HepG2 (cell line): ENCODE data around the gene LOC128125822.

Experiments used
- ATAC-seq: fragments of 200-7000 bp; cut with Tn5 transposase; 3 replicates; pipeline ENCODE4 v1.9.1; 2020; ENCODE audit warnings: mild to moderate bottlenecking, moderate library complexity
- BruUV-seq: library from RNA; stranded (reverse); fragments of 400-500 nt; replicated peaks from 2 replicates; lab custom pipeline; 2021; lab: Mats Ljungman, UMichigan
- CTCF ChIA-PET: fragments of 300-600 bp; formaldehyde crosslinking; extraction: SDS; loops from one replicate; lab custom pipeline; 2021; ENCODE audit warnings: low total read pairs, inconsistent platforms, low intra/inter-chr PET ratio; lab: Yijun Ruan, JAX
- POLR2A ChIA-PET: fragments of 350-600 bp; sonication (Branson Sonifier 250); formaldehyde crosslinking; loops from one replicate; lab custom pipeline; 2020; ENCODE audit warnings: antibody characterized with exemption, inconsistent platforms; lab: Yijun Ruan, JAX
- DNase-seq: peaks from one replicate; pipeline ENCODE4 v3.0.0-alpha.2; 2015; ENCODE audit warnings: low spot score
- FAIRE-seq: peaks from 3 replicates; lab custom pipeline; 2011; peaks lifted over from hg19 to GRCh38; lab: Jason Lieb, UNC
- H2AFZ ChIP-seq: one replicate; pipeline ENCODE4 v1.6.1; 2011; ENCODE audit warnings: low read length, inconsistent platforms
- H3K27ac ChIP-seq: fragments of 300-600 bp; 3 replicates; pipeline ENCODE4 v1.8.0; 2011; ENCODE audit warnings: mixed run types, mild to moderate bottlenecking, mixed read lengths, low read length, inconsistent platforms; ENCODE audit not compliant: insufficient read depth; ENCODE audit errors: extremely low read length
- H3K27me3 ChIP-seq, 2 experiments: fragments of 200-600 bp in 1 of 2; 2 replicates in 1 of 2; 3 replicates in 1 of 2; pipeline versions ENCODE4 v1.6.0 to v1.8.0; 2011; ENCODE audit warnings: low read length in 2 of 2, mild to moderate bottlenecking in 2 of 2, moderate library complexity in 2 of 2, inconsistent platforms in 1 of 2; ENCODE audit not compliant: insufficient read depth in 2 of 2, control insufficient read depth in 1 of 2
- H3K36me3 ChIP-seq, 2 experiments: fragments of 200-600 bp in 1 of 2; replicated peaks in 1 of 2; 2 replicates in 1 of 2; 3 replicates in 1 of 2; pipeline versions ENCODE4 v1.5.1 to v1.8.0; 2011; ENCODE audit warnings: low read length in 2 of 2, inconsistent platforms in 1 of 2; ENCODE audit not compliant: insufficient read depth in 2 of 2, control insufficient read depth in 1 of 2
- H3K4me1 ChIP-seq: 2 replicates; pipeline ENCODE4 v1.5.1; 2012; ENCODE audit warnings: low read length, inconsistent platforms; ENCODE audit not compliant: insufficient read depth
- H3K4me2 ChIP-seq: 2 replicates; pipeline ENCODE4 v1.6.0; 2011; ENCODE audit warnings: low read depth, low read length, inconsistent platforms
- H3K4me3 ChIP-seq, 3 experiments: fragments of 200-600 bp in 1 of 3; sonication (generic), shearing (Covaris generic) in 1 of 3; replicated peaks in 1 of 3; 2 replicates each; pipeline ENCODE4 v1.5.1; 2011 to 2016; ENCODE audit warnings: low read length in 3 of 3, inconsistent platforms in 2 of 3, low read depth in 2 of 3, mild to moderate bottlenecking in 2 of 3, control low read depth in 1 of 3, mixed read lengths in 1 of 3; ENCODE audit not compliant: insufficient read depth in 1 of 3
- H3K79me2 ChIP-seq: one replicate; pipeline ENCODE4 v1.6.1; 2011; ENCODE audit warnings: low read length, inconsistent platforms; ENCODE audit not compliant: insufficient read depth
- H3K9ac ChIP-seq: 2 replicates; pipeline ENCODE4 v1.6.0; 2011; ENCODE audit warnings: mild to moderate bottlenecking, low read depth, low read length, inconsistent platforms; ENCODE audit not compliant: insufficient read depth
- H3K9me3 ChIP-seq: 2 replicates; pipeline ENCODE4 v1.5.1; 2012; ENCODE audit warnings: mild to moderate bottlenecking, low read length
- H4K20me1 ChIP-seq: 2 replicates; pipeline ENCODE4 v1.6.0; 2011; ENCODE audit warnings: inconsistent platforms, mild to moderate bottlenecking, low read length, moderate library complexity; ENCODE audit not compliant: insufficient read depth
- KLF9 ChIP-seq: IDR thresholded peaks from 2 replicates; pipeline ENCODE4 v1.6.1; 2016; ENCODE audit warnings: low read depth
- MXD1 ChIP-seq: sonication (generic); formaldehyde crosslinking; IDR thresholded peaks from 2 replicates; pipeline ENCODE4 v1.4.0; 2020; ENCODE audit warnings: mild to moderate bottlenecking, missing genetic modification reagents
- PAF1 ChIP-seq: IDR thresholded peaks from 2 replicates; pipeline ENCODE4 v1.6.1; 2016; ENCODE audit warnings: missing genetic modification reagents, missing compliant biosample characterization
- PLSCR1 ChIP-seq: sonication (generic); formaldehyde crosslinking; IDR thresholded peaks from 2 replicates; pipeline ENCODE4 v1.5.0; 2020; ENCODE audit warnings: missing genetic modification reagents, mild to moderate bottlenecking, borderline replicate concordance
- POLR2AphosphoS5 ChIP-seq: IDR thresholded peaks from 2 replicates; pipeline ENCODE4 v1.6.1; 2012; ENCODE audit warnings: low read depth, low read length
- POLR2G ChIP-seq: fragments of 200-400 bp; formaldehyde crosslinking; IDR thresholded peaks from 2 replicates; pipeline ENCODE4 v1.6.1; 2018; ENCODE audit warnings: mild to moderate bottlenecking, low read depth, low read length, moderate library complexity
- REST ChIP-seq, 2 experiments: IDR thresholded peaks; 2 replicates each; pipeline ENCODE4 v1.6.1; 2011 to 2012; ENCODE audit warnings: low read length in 2 of 2, borderline replicate concordance in 1 of 2, low read depth in 1 of 2, mild to moderate bottlenecking in 1 of 2, moderate library complexity in 1 of 2
- ZBTB7B ChIP-seq: sonication (generic); formaldehyde crosslinking; IDR thresholded peaks from 2 replicates; pipeline ENCODE4 v1.4.0; 2020; ENCODE audit warnings: missing genetic modification reagents
- ZNF318 ChIP-seq: sonication (generic); formaldehyde crosslinking; IDR thresholded peaks from 2 replicates; pipeline ENCODE4 v1.4.0; 2020; ENCODE audit warnings: mild to moderate bottlenecking, missing genetic modification reagents
- WGBS: methylation state at CpG from one replicate; pipeline ENCODE4 v1.1.6; 2017; ENCODE audit warnings: low lambda C conversion rate; 5-methylcytosine and 5-hydroxymethylcytosine counted together
- in situ Hi-C: cut with HindIII; loops from 2 replicates; pipeline ENCODE4 v1.10.0; 2017; ENCODE audit warnings: low pct_unique_long_range_greater_than_20kb; ENCODE audit not compliant: extremely low pct_ligation_motif_present
- intact Hi-C: fragments of 100-400 bp; cut with micrococcal nuclease; formaldehyde crosslinking; loops from one replicate; pipeline ENCODE4 v1.10.0; 2022; ENCODE audit not compliant: unreplicated experiment

LOC128125822 gene

GRCh38 chr6:63543982-63544381 lies 28.3 kb upstream of the LOC128125822 start (continued):
- no peak for TF ChIP-seq REST (IDR thresholded peaks at IDR 0.05; ENCODE audit: borderline replicate concordance in 1 of 2, low read depth in 1 of 2, low read length in 2 of 2)

GRCh38 chr6:63546236-63546635 lies 26.0 kb upstream of the LOC128125822 start:
- no TSS peak for BruUV-seq
- Histone ChIP-seq H2AFZ (no peak overlapping the region), H3K9ac (no peak overlapping the region), H3K9me3 (no peaks in the 10 kb centered on the region), H3K79me2 (peaks cover 3% of the 10 kb centered on the region), H3K4me3 (no peak overlapping the region), H3K4me2 (no peak overlapping the region), H3K27ac (no peak overlapping the region), H3K27me3 (no peaks in the 10 kb centered on the region), H3K36me3 (peaks cover 0 to 13% of the 10 kb centered on the region in 2 experiments; a peak in 3 of 5 replicates), H3K4me1 (no peaks in the 10 kb centered on the region), H4K20me1 (no peaks in the 10 kb centered on the region)
- intact Hi-C loops = no loop called here
- DNase-seq (no peak), FAIRE-seq (no peak), ATAC-seq (no peak)
- WGBS = 95% methylated on average over 6 of the region's 6 CpGs
- in situ Hi-C loops = no loop called here
- ChIA-PET POLR2A (no interaction called here), CTCF (no interaction called here)
- no peak for TF ChIP-seq ZBTB7B (CRISPR knock-in tag)
- TF ChIP-seq PLSCR1 (CRISPR knock-in tag) = no peak
- TF ChIP-seq POLR2AphosphoS5 = peak; percentile 50; the same call in 1 of the 2 replicates
- TF ChIP-seq KLF9 (CRISPR knock-in tag) = no peak
- TF ChIP-seq PAF1 (CRISPR knock-in tag) = peak; percentile 54; the same call in 1 of the 2 replicates
- peak; percentile 65 for TF ChIP-seq POLR2G
- no peak for TF ChIP-seq MXD1 (CRISPR knock-in tag)
- TF ChIP-seq ZNF318 = no peak
